HG03354 (cell line): Measurements from ENCODE around the gene PGPEP1.
"Not testable (repeated sequence)": the region's sequence is repeated elsewhere in the genome, so short reads cannot be mapped to it uniquely, and the experiment has no call there.

Experiments used
- ATAC-seq: cut with Tn5 transposase; IDR thresholded peaks from one replicate; pipeline ENCODE4 v1.9.1; 2021; ENCODE audit warnings: mild to moderate bottlenecking; ENCODE audit not compliant: unreplicated experiment, poor library complexity, severe bottlenecking

Gene PGPEP1

DNA sequence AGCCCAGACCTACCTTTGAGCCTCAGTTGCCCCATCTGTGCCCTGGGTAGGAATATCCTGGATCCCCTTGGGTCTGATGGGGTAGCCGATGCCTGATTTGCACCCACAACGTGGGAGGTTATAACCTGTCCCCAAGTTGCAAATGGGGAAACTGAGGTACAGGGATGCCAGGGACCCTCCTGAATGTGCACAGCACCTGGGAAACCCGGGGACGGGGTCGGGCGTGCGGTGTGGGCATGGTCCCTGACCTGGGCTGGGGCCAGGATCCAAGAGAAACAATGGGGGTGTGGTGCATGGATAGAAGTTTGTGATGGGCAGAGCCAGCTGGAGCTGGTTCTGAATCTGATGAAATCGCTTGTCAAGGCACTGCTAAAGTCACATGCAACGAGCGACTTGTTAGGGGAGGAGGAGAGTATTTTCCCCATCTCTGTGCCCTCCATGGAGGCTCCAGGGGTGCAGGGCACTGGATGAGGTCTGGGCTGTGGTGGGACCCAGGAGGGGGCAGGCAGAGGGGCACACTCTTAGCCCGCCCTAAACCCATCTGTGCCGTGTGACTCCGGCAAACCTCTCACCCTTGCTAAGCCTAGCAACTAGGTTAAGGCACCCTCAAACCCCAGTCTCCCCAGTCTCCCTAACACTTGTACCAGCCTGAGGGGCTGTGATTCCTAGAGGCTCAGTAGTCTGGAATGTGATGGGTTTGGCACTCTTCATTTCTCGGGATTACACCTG is 46.3 kb downstream of the PGPEP1 start:
- ATAC-seq = no peak

DNA sequence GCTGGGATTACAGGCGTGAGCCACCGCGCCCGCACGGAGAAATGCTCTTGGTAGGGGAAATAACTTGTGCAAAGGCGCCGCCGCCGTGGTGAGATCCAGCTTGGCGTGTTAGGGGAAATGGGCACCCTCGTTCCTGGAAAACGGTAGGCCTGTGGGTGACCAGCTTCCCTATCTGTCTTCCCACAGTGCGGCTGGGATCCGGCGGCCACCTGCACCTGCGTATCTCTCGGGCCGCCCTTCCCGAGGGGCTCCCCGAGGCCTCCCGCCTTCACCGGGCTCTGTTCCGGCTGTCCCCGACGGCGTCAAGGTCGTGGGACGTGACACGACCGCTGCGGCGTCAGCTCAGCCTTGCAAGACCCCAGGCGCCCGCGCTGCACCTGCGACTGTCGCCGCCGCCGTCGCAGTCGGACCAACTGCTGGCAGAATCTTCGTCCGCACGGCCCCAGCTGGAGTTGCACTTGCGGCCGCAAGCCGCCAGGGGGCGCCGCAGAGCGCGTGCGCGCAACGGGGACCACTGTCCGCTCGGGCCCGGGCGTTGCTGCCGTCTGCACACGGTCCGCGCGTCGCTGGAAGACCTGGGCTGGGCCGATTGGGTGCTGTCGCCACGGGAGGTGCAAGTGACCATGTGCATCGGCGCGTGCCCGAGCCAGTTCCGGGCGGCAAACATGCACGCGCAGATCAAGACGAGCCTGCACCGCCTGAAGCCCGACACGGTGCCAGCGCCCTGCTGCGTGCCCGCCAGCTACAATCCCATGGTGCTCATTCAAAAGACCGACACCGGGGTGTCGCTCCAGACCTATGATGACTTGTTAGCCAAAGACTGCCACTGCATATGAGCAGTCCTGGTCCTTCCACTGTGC is 47.9 kb downstream of the PGPEP1 start:
- ATAC-seq = peak; percentile 68

DNA sequence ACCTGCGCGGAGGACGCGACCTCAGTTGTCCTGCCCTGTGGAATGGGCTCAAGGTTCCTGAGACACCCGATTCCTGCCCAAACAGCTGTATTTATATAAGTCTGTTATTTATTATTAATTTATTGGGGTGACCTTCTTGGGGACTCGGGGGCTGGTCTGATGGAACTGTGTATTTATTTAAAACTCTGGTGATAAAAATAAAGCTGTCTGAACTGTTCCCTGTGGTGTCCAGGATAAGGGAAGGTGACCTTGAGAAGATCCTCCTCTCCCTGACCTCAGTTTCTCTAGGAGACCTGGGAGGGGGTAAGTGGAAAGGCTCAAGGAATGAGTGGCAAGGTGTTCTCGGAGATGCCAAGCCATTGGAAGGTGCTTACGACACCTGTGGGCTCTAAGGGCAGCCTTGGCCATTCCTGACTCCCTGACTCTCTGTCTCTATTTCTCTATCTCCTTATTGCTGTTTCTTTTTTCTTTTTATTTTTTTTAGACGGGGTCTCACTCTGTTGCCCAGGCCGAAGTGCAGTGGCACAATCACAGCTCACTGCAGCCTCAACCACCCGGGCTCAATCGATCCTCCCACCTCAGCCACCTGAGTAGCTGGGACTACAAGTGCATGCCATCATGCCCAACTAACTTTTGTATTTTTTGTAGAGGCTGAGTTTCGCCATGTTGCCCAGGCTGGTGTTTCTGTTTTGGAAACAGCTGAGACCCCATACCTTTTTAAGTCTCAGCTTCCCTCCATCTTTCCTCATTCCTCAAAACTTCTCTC is 48.7 kb downstream of the PGPEP1 start:
- ATAC-seq = no peak

DNA sequence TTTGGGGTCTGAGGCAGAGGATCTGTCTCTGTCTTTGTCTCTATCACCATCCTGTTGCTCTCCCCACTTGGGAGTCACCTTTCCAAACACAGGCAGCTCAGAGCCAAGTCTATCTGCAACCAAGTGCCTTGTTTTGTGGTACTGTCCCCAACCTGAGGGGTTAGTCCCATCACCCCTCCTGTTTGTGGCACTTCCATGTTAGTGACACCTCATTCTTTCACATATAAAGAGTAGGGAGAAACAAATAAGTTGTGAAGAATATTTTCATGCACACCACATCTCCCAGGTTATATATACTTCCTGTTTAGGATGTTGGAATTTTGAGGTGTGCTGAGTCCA is 49.3 kb downstream of the PGPEP1 start:
- ATAC-seq = no peak

DNA sequence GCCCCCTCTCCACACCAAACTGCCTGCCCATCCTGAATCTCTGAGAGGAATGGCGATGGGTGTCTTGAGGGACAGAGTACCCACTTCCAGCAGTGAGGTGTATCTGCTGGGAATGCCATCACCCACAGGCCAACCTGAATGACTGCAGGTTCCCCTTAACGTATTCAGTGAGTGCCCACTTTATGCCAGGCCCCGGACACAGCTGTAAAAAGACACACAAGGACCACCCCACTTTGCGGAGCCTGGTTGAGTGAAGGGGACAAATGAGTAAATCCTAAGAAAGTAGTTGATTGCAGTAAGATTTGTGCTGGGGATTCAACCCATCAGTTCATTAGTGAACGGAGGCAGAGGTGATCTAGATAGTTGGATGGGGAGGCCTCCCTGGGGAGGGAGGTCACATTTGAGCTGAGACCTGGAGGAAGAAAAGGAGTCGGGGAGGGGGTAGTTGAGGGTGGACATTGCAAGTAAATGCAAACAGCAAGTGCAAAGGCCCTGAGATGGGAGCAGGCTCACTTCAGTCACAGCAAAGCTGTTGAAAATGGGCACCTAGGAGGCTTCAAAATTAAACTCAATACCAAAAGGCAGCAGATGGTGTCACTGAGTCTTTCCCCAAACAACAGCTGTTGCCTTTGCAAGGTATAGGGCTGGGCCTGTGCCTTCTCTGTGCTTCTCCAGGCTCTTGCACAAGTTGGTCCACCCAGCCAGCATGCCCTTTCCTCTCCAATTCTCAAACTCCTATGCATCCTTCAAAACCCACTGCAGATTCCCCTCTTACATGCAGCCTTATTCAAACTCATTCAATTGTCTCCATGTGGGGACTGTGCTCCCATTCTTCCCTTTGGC is 49.9 kb downstream of the PGPEP1 start:
- ATAC-seq = no peak

DNA sequence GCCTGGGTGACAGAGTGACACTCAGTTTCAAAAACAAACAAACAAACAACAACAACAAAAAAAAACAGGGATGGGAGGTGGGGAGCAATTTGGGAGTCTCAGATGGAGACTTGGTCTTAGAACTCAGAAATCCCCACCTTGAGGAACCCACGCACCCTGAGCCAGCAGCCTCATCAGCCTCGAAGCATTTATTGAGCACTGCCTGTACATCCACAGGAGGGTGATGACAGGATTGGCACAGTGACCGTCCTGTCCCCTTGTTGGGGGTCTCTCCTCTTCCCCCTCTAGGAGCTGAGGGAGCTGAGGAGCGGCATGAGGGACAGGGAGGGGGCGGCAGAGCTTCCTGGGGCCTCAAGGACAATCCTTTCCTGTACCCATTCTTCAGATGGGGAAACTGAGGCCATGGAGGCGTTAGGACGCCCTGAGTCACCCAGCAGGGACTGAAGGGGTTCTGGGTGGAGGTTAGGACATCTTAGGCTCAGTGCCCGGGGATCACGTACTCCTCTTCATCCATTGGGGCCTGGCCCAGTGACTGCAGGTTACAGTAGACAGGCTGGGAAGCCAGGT is 51.2 kb downstream of the PGPEP1 start:
- ATAC-seq = no peak

DNA sequence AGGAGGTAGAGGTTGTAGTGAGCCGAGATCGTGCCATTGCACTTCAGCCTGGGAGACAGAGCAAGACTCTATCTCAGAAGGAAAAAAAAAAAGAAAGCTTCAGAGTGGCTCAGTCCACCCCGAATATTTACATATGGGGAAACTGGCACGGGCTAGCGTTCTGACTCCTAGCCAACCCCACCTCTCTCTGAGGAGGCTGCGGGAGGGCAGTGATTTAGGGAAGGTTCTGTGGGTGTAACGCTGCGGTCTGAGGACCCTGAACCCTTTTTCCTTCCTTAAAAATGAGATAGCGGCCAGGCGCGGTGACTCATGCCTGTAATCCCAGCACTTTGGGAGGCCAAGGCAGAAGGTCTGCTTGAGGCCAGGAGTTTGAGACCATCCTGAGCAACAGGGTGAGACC is 52.0 kb downstream of the PGPEP1 start:
- no peak for ATAC-seq

DNA sequence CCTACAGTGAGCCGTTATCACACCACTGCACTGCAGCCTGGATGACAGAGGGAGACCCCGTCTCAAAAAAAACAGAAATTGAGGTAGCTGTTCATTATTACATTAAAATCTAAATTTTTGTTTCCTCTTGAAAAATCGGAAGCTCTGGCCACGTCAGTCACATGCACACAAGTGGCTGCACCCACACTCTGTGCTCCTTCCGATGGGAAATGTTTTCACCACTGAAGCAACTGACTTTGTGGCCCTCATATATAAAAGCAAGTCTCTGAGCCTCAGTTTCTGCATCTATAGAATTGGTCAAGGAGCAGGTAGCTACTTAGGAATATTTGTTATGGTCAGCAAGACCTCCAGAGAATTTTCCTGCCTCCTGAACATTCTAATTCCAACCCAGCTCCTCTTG is 52.5 kb downstream of the PGPEP1 start:
- ATAC-seq = no peak

DNA sequence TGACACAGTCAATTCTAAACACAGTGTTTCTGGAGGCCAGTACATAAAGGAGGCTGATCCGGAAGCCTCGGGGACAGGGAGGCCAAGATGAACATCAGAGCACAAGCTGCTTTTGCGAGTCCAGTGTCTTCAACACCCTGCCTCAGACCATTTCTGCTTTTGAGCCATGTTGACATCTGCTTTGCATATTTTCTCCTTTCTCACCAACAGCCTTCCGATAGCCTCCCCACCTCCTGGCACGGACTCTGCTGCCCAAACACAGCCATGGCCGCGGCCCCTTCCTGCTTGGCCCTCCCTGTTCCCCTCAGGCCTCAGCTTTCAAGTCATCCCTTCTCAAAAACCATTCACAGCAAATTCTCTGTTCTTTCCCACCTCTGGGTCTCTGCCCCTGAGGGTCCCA is 53.4 kb downstream of the PGPEP1 start:
- ATAC-seq = no peak

DNA sequence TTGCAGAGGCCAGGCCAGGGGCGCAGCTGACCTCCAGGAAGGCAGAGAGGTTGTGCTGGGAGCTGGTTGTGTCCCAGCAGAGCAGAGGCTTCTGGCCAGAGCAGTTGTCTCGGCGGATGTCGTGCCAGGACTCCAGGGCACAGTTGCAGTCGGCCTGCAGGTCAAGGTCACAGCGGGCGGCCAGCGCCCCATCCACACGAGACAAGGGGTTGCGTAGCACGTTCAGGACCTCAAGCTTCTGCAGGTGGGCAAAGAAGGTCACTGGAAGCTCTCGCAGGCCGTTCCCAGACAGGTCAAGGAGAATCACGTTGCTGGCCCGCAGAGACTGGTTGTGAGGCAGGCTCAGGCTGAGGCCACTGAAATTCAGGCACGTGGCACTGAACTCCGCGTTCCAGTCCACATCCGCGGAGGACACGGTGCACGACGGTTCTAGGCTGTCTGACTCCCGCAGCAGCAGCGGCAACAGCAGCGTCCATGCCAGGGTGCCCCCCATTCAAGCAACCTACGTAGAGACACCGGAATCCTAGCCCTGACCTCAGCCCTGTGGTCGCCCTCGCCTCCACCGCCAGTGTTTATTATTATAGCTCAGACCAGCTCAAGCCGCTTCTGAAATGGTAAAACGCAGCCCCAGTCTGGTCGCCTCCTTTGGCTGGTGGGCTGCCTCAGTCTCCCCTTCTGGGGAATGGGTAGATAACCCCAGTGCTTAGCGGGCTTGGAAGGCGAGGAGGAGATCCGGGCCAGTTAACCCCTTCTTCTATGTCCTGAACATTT is 56.3 kb downstream of the PGPEP1 start:
- ATAC-seq = no peak

DNA sequence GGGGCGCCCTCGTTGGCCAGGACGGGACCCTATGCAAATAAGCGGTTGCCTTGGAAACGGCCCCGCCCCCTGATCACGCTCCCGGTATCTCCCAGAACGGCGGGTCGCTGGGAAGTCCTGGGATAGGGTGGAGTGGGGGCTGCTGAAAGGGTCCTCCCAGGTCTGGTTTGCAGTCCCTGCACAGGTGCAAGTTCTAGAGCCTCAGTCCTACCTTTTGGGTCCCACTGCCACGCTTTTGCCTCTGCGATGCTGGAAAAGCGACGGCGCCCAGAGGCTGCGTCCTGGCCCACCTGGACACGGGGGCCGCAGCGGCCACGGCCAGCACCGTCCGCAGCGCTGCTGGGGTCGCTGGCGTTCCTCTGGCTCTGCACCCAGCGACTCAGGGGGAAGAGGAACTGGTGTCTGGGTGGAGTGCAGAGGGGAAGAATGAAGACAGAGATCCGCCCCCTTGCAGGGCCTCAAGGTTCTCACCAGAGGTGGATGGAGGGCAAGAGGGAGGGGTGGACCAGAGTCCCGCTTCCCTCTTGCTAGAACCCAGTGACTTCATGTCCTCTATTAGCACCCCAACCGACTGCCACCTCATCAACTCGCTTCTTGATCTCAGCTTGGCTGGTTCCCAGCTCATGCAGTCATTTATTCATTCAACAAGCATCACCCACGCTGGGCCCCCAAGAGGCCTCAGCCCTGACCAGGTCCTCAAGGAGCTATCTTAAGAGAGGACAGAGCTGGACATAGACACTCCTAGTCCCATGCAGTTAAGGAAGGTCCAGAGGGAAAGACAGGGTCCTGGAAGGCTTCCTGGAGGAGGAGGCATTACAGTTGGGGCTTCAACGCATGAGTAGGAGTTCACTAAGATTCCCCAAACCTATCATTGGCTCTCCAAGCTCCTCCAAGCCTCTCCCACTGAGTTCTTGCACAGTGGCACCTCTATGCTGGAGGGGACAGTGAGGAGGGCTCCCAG is 57.1 kb downstream of the PGPEP1 start, which contains the start of gene LRRC25:
Gene LRRC25, minus strand, starts transcription at position 381 of the 961 bp plus-strand sequence. CDS start 659 bp downstream, outside the sequence.
- ATAC-seq = no peak

DNA sequence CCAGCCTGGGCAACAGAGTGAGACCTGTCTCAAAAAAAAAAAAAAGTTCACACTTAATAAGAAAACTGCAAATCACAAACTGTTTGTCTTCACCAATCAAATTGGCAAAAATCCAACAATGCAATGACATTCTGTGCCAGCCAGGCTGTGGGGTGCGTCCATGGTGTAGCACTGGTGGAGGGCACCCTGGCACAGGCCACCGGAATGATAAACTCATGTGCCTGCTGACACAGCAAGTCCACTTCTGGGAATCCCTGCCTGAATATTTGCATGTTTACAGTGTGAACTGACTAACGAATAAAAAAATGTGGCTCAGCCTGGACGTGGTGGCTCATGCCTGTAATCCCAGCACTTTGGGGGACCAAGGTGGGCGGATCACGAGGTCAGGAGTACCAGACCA is 58.6 kb downstream of the PGPEP1 start:
- ATAC-seq = no peak

DNA sequence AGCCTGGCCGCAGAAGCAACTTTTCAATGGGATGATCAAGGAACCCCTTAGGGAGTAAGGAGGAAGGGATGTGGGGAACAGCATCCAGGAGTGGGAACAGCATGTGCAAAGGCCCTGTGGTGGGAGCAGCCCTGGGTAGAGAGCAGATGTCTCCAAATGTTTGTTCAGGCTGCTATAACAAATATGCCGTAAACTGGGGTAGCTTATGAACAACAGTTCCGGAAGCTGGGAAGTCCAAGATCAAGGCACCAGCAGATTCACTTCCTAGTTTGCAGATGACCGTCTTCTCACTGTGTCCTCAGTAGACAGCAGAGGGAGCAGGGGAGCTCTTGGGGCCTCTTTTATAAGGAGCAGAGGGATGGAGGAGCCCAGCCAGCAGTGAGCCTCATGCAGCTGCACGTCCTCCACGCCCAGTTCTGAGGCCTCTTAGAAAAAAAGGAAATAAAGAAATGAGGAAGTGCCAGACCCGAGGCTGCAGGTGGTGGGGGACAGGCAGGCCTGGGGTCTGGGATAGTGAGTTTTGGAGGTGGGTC is 61.2 kb downstream of the PGPEP1 start:
- ATAC-seq = no peak

DNA sequence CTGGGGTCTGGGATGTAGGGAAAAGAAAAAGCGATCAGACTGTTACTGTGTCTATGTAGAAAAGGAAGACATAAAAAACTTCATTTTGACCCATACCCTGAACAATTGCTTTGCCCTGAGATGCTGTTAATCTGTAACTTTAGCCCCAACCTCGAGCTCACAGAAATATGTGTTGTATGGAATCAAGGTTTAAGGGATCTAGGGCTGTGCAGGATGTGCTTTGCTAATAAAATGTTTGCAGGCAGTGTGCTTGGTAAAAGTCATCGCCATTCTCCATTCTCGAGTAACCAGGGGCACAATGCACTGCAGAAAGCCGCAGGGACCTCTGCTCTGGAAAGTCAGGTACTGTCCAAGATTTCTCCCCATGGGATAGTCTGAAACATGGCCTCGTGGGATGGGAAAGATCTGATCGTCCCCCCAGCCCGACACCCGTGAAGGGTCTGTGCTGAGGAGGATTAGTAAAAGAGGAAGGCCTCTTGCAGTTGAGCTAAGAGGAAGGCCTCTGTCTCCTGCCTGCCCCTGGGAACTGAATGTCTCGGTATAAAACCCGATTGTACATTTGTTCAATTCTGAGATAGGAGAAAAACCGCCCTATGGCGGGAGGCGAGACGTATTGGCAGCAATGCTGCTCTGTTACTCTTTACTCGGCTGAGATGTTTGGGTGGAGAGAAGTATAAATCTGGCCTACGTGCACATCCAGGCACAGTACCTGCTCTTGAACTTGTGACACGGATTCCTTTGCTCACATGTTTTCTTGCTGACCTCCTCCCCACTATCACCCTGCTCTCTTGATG is 62.3 kb downstream of the PGPEP1 start:
- ATAC-seq = not testable (repeated sequence)

DNA sequence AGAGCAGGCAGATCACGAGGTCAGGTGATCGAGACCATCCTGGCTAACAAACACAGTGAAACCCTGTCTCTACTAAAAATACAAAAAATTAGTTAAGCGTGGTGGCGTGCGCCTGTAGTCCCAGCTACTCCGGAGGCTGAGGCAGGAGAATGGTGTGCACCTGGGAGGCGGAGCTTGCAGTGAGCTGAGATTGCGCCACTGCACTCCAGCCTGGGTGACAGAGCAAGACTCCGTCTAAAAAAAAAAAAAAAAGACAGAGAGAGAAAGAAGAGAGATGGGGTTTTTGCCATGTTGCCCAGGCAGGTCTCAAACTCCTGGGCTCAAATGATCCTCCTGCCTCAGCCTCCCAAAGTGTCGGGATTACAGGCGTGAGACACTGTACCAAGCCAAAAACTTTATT is 65.4 kb downstream of the PGPEP1 start:
- ATAC-seq = not testable (repeated sequence)

DNA sequence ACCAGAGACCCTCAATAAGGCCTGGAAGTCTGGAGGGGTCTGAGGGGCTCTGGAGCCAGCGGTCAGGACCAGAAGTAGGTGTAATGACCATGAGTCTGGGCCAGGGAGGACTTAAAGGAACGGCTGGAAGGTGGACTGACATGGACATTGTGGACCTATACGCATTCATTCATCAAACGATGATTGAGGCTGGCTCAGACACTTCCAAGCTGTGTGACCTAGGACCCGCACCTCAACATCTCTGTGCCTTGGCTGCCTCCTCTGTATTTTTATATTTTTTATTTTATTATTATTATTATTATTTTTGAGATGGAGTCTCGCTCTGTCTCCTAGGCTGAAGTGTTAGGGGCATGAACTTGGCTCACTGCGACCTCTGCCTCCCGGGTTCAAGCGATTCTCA is 66.4 kb downstream of the PGPEP1 start:
- no peak for ATAC-seq
